IMR-90 (cell line): Measurements from ENCODE around the gene LMOD1. TPM values are rescaled to one million over a fixed set of nuclear protein-coding genes. Genes with fewer than 3 reads are reported as not detected.

Experiments
- ATAC-seq: fragments of 200-7000 bp; cut with Tn5 transposase; 2 replicates; pipeline ENCODE4 v1.9.1; 2020; ENCODE audit warnings: low read depth, mild to moderate bottlenecking, moderate library complexity
- BruUV-seq: library from RNA; stranded (reverse); fragments of 400-500 nt; replicated peaks from 2 replicates; lab custom pipeline; 2021; lab: Mats Ljungman, UMichigan
- CTCF ChIA-PET: fragments of 300-600 bp; formaldehyde crosslinking; extraction: SDS; loops from one replicate; lab custom pipeline; 2021; ENCODE audit warnings: antibody characterized with exemption; lab: Yijun Ruan, JAX
- POLR2A ChIA-PET: fragments of 300-600 bp; sonication (Branson Sonifier 250); formaldehyde crosslinking; loops from one replicate; lab custom pipeline; 2022; ENCODE audit warnings: antibody characterized with exemption; ENCODE audit not compliant: unreplicated experiment; lab: Charles Lee
- DNase-seq: peaks from one replicate; pipeline ENCODE4 v3.0.0; 2013
- H2AFZ ChIP-seq: replicated peaks from 2 replicates; pipeline ENCODE3; 2013; ENCODE audit warnings: low read length, mild to moderate bottlenecking; ENCODE audit not compliant: poor library complexity
- H2AK5ac ChIP-seq: 2 replicates; pipeline ENCODE4 v1.6.1; 2013; ENCODE audit warnings: low read depth, low read length, inconsistent platforms
- H2AK9ac ChIP-seq: replicated peaks from 2 replicates; pipeline ENCODE3; 2013; ENCODE audit warnings: mild to moderate bottlenecking, low read depth, low read length, moderate library complexity; ENCODE audit not compliant: poor library complexity
- H2BK120ac ChIP-seq: 2 replicates; pipeline ENCODE4 v1.6.1; 2013; ENCODE audit warnings: low read depth, low read length, inconsistent platforms
- H2BK15ac ChIP-seq: 3 replicates; pipeline ENCODE4 v1.6.1; 2013; ENCODE audit warnings: low read depth, low read length, inconsistent platforms
- H2BK20ac ChIP-seq: 2 replicates; pipeline ENCODE4 v1.6.1; 2013; ENCODE audit warnings: low read depth, mild to moderate bottlenecking, inconsistent platforms, low read length, moderate library complexity
- H2BK5ac ChIP-seq: 2 replicates; pipeline ENCODE4 v1.6.1; 2013; ENCODE audit warnings: mild to moderate bottlenecking, low read depth, low read length, inconsistent platforms; ENCODE audit not compliant: poor library complexity, severe bottlenecking
- H3K14ac ChIP-seq: replicated peaks from 2 replicates; pipeline ENCODE4 v1.6.1; 2013; ENCODE audit warnings: low read depth, low read length, inconsistent platforms
- H3K18ac ChIP-seq: 2 replicates; pipeline ENCODE4 v1.6.1; 2013; ENCODE audit warnings: low read depth, low read length, control low read depth
- H3K23ac ChIP-seq: 2 replicates; pipeline ENCODE4 v1.6.1; 2013; ENCODE audit warnings: low read depth, low read length, inconsistent platforms
- H3K27ac ChIP-seq: 2 replicates; pipeline ENCODE4 v1.5.1; 2013; ENCODE audit warnings: mild to moderate bottlenecking, control low read depth, low read length; ENCODE audit not compliant: insufficient read depth
- H3K27me3 ChIP-seq: 2 replicates; pipeline ENCODE4 v1.6.1; 2013; ENCODE audit warnings: low read length; ENCODE audit not compliant: control insufficient read depth, insufficient read depth
- H3K36me3 ChIP-seq: 2 replicates; pipeline ENCODE4 v1.6.1; 2013; ENCODE audit warnings: low read length, mixed read lengths; ENCODE audit not compliant: control insufficient read depth, insufficient read depth
- H3K4ac ChIP-seq: 2 replicates; pipeline ENCODE4 v1.6.1; 2013; ENCODE audit warnings: low read depth, low read length, inconsistent platforms
- H3K4me1 ChIP-seq: 2 replicates; pipeline ENCODE4 v1.6.1; 2013; ENCODE audit warnings: low read length, mixed read lengths; ENCODE audit not compliant: control insufficient read depth, insufficient read depth
- H3K4me2 ChIP-seq: 2 replicates; pipeline ENCODE4 v1.6.1; 2013; ENCODE audit warnings: low read depth, mild to moderate bottlenecking, control low read depth, low read length, moderate library complexity
- H3K4me3 ChIP-seq: 2 replicates; pipeline ENCODE4 v1.5.1; 2013; ENCODE audit warnings: low read depth, mild to moderate bottlenecking, control low read depth, low read length, moderate library complexity; ENCODE audit not compliant: insufficient read depth
- H3K56ac ChIP-seq: 2 replicates; pipeline ENCODE4 v1.6.1; 2013; ENCODE audit warnings: low read length, inconsistent platforms; ENCODE audit not compliant: insufficient read depth; ENCODE audit errors: extremely low read depth
- H3K79me1 ChIP-seq, 2 experiments: 2 replicates each; pipeline ENCODE4 v1.6.1; 2013; ENCODE audit warnings: low read length in 2 of 2, inconsistent platforms in 1 of 2, low read depth in 1 of 2
- H3K9ac ChIP-seq: 2 replicates; pipeline ENCODE4 v1.6.1; 2013; ENCODE audit warnings: low read depth, low read length, control low read depth
- H3K9me1 ChIP-seq: 2 replicates; pipeline ENCODE4 v1.6.1; 2013; ENCODE audit warnings: low read length, inconsistent platforms; ENCODE audit not compliant: insufficient read depth
- H3K9me3 ChIP-seq: 2 replicates; pipeline ENCODE4 v1.6.1; 2013; ENCODE audit warnings: low read length; ENCODE audit not compliant: control insufficient read depth, insufficient read depth
- H4K20me1 ChIP-seq: 2 replicates; pipeline ENCODE4 v1.6.1; 2013; ENCODE audit warnings: low read length, inconsistent platforms; ENCODE audit not compliant: insufficient read depth
- H4K5ac ChIP-seq: 2 replicates; pipeline ENCODE4 v1.6.1; 2013; ENCODE audit warnings: mild to moderate bottlenecking, low read depth, low read length, control low read depth
- H4K8ac ChIP-seq, 2 experiments: 2 replicates each; pipeline ENCODE4 v1.6.1; 2013; ENCODE audit warnings: low read depth in 2 of 2, low read length in 2 of 2, control low read depth in 1 of 2, inconsistent platforms in 1 of 2
- H4K91ac ChIP-seq: 2 replicates; pipeline ENCODE4 v1.6.1; 2013; ENCODE audit warnings: low read depth, low read length, inconsistent platforms; ENCODE audit not compliant: insufficient read depth
- ELK1 ChIP-seq: fragments of 150-350 bp; IDR thresholded peaks from 2 replicates; pipeline ENCODE4 v1.6.1; 2016; ENCODE audit warnings: low read depth, mild to moderate bottlenecking, low read length, moderate library complexity, borderline replicate concordance
- FOS ChIP-seq: fragments of 150-350 bp; IDR thresholded peaks from 2 replicates; pipeline ENCODE4 v1.6.1; 2016; ENCODE audit warnings: low read depth, low read length
- MAZ ChIP-seq: IDR thresholded peaks from 2 replicates; pipeline ENCODE4 v1.6.1; 2012; ENCODE audit warnings: low read depth, mild to moderate bottlenecking, low read length, improper control_type of control experiment, moderate library complexity, borderline replicate concordance
- POLR2A ChIP-seq: IDR thresholded peaks from 2 replicates; pipeline ENCODE4 v1.6.1; 2012; ENCODE audit warnings: mild to moderate bottlenecking, low read depth, low read length
- RAD21 ChIP-seq: IDR thresholded peaks from 2 replicates; pipeline ENCODE4 v1.6.1; 2012; ENCODE audit warnings: low read length, improper control_type of control experiment
- SMC3 ChIP-seq: fragments of 150-350 bp; IDR thresholded peaks from 2 replicates; pipeline ENCODE4 v1.6.1; 2016; ENCODE audit warnings: low read depth, mild to moderate bottlenecking, antibody characterized with exemption, low read length, moderate library complexity
- WGBS, 2 experiments: methylation state at CpG; one replicate each; pipeline versions ENCODE4 v1.1.5 to v1.1.7; 2013; ENCODE audit warnings: missing lambda C conversion rate in 2 of 2; ENCODE audit not compliant: insufficient read length in 1 of 2; ENCODE audit errors: extremely low coverage in 2 of 2; 5-methylcytosine and 5-hydroxymethylcytosine counted together
- dilution Hi-C: fragments of 300-500 bp; cut with HindIII; formaldehyde crosslinking; loops from one replicate; pipeline ENCODE4 v1.14.3; 2018; ENCODE audit warnings: low sequenced_read_pairs; ENCODE audit not compliant: unreplicated experiment
- in situ Hi-C: fragments of 300-500 bp; cut with MboI; formaldehyde crosslinking; loops from 3 replicates; pipeline ENCODE4 v1.14.3; 2019; ENCODE audit warnings: low sequenced_read_pairs, inconsistent platforms, mixed read lengths
- intact Hi-C: fragments of 100-400 bp; cut with micrococcal nuclease; formaldehyde crosslinking; loops from 2 replicates; pipeline ENCODE4 v1.10.0; 2022
- polyA plus RNA-seq, 3 experiments: library from polyadenylated mRNA; depleted of rRNA; stranded (reverse); fragments of >200 nt; gene quantifications; 2 replicates each; pipeline ENCODE4 v1.2.3, GENCODE V29; 2012; ENCODE audit warnings: low replicate concordance in 1 of 3
- total RNA-seq: library from RNA; depleted of rRNA; stranded (reverse); fragments of >200 nt; gene quantifications from 2 replicates; pipeline ENCODE4 v1.2.3, GENCODE V29; 2012
- TF ChIP-seq, protein P1 (sequence below): conservative IDR thresholded peaks from 2 replicates; pipeline ENCODE4 v1.5.1; 2012; ENCODE audit warnings: mild to moderate bottlenecking, low read depth, low read length, improper control_type of control experiment
- TF ChIP-seq, protein P2 (sequence below): fragments of 150-350 bp; IDR thresholded peaks from 2 replicates; pipeline ENCODE4 v1.6.1; 2017; ENCODE audit warnings: mild to moderate bottlenecking, antibody characterized with exemption, low read length, low read depth

The LMOD1 gene
- total and polyA plus RNA-seq, 2 of the 4 experiments (the other 2 are of a cell fraction) = 51.7 to 53.2 TPM

DNA sequence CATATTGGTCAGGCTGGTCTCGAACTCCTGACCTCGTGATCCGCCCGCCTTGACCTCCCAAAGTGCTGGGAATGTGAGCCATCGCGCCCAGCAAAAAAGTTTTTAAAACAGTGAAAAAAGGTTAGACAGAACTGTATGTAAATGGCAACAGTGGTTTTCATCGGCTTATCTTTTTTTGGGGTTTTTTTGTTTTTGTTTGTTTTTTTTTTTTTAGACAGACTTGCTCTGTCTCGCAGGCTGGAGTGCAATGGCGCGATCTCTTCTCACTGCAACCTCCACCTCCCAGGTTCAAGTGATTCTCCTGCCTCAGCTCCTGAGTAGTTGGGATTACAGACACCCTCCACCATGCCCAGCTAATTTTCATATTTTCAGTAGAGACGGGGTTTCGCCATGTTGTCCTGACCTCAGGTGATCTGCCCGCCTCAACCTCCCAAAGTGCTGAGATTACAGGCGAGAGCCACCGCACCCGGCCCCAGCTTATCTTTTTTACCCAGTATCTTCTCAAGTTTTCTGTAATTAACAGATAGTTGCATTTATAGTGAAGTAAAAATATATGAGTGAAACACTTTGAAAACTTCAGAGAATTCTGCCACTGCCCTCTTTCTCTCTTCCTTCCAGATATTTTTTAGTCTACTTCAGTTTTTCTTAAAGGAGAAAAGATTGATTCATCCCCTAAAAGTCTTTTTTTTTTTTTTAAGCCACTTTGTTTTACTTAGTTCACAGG is 22.0 kb upstream of the LMOD1 start:
- Histone ChIP-seq H3K79me1 (peaks cover 17 to 22% of the 10 kb centered on the region in 2 experiments), H3K14ac (no peak overlapping the region), H2AK5ac (no peak overlapping the region), H2BK120ac (no peak overlapping the region), H3K9ac (no peak overlapping the region), H3K56ac (no peak overlapping the region), H3K4me3 (no peak overlapping the region), H3K4me1 (no peaks in the 10 kb centered on the region; the same call in 1 of the 2 replicates), H3K27ac (no peak overlapping the region), H3K27me3 (no peaks in the 10 kb centered on the region), H2BK20ac (no peak overlapping the region), H3K18ac (no peak overlapping the region), H3K9me1 (no peaks in the 10 kb centered on the region), H3K36me3 (peaks cover 40% of the 10 kb centered on the region), H4K5ac (no peak overlapping the region), H4K8ac (no peak overlapping the region), H3K9me3 (no peaks in the 10 kb centered on the region), H2AFZ (no peak overlapping the region), H2BK5ac (no peak overlapping the region), H3K4ac (no peak overlapping the region), H2BK15ac (no peak overlapping the region), H3K4me2 (no peak overlapping the region), H2AK9ac (no peak overlapping the region), H4K91ac (no peak overlapping the region), H3K23ac (no peak overlapping the region), H4K20me1 (0 out of 2 replicates have a peak, but pooled peaks cover 3% of the 10 kb centered on the region)
- in situ Hi-C loops (loop anchor here (5.0 to 25.0 kb wide), 2 partner anchors 71 to 431 kb away; partner anchors contain the start of gene NAV1), dilution Hi-C loops (no loop called here), intact Hi-C loops (no loop called here)
- POLR2A ChIA-PET = no interaction called here
- DNase-seq = no peak
- ATAC-seq = no peak
- 97% methylated on average over 6 of the region's 16 CpGs; no CpG with 5 or more reads in 1 of the 2 experiments for WGBS, 2 experiments
- CTCF ChIA-PET = interaction anchor here (2.7 kb wide), 1 partner anchor 72 kb away, joined by 12 read pairs; no protein-coding TSS in a partner anchor
- TF ChIP-seq FOS = no peak
- TF ChIP-seq, protein P1, sequence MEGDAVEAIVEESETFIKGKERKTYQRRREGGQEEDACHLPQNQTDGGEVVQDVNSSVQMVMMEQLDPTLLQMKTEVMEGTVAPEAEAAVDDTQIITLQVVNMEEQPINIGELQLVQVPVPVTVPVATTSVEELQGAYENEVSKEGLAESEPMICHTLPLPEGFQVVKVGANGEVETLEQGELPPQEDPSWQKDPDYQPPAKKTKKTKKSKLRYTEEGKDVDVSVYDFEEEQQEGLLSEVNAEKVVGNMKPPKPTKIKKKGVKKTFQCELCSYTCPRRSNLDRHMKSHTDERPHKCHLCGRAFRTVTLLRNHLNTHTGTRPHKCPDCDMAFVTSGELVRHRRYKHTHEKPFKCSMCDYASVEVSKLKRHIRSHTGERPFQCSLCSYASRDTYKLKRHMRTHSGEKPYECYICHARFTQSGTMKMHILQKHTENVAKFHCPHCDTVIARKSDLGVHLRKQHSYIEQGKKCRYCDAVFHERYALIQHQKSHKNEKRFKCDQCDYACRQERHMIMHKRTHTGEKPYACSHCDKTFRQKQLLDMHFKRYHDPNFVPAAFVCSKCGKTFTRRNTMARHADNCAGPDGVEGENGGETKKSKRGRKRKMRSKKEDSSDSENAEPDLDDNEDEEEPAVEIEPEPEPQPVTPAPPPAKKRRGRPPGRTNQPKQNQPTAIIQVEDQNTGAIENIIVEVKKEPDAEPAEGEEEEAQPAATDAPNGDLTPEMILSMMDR = no peak
- TF ChIP-seq, protein P2, sequence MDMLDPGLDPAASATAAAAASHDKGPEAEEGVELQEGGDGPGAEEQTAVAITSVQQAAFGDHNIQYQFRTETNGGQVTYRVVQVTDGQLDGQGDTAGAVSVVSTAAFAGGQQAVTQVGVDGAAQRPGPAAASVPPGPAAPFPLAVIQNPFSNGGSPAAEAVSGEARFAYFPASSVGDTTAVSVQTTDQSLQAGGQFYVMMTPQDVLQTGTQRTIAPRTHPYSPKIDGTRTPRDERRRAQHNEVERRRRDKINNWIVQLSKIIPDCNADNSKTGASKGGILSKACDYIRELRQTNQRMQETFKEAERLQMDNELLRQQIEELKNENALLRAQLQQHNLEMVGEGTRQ = no peak
- no peak for TF ChIP-seq MAZ
- no peak for TF ChIP-seq ELK1
- no peak for TF ChIP-seq RAD21
- TF ChIP-seq SMC3 = no peak
- TF ChIP-seq POLR2A = no peak
- BruUV-seq = no TSS peak
